AG04449 (cell line): ENCODE measurements around the gene SLC17A8.
A peak's percentile ranks its signal among the peaks of the same experiment; 100 is the strongest.
"Not testable (repeated sequence)": the region's sequence is repeated elsewhere in the genome, so short reads cannot be mapped to it uniquely, and the experiment has no call there.

Experiments used
- CTCF ChIA-PET: fragments of 350-600 bp; formaldehyde crosslinking; extraction: SDS; loops from one replicate; lab custom pipeline; 2021; ENCODE audit warnings: antibody characterized with exemption; lab: Yijun Ruan, JAX
- POLR2A ChIA-PET: fragments of 400-600, 350-600 bp; formaldehyde crosslinking; extraction: SDS; loops from one replicate; lab custom pipeline; 2020; ENCODE audit warnings: antibody characterized with exemption, inconsistent platforms; lab: Yijun Ruan, JAX
- DNase-seq: peaks from one replicate; pipeline ENCODE4 v3.0.0-alpha.2; 2010; ENCODE audit warnings: low read depth, low spot score
- H3K4me3 ChIP-seq: 2 replicates; pipeline ENCODE4 v1.5.1; 2011; ENCODE audit warnings: low read depth, mild to moderate bottlenecking, control low read depth, low read length
- TF ChIP-seq, protein P1 (sequence below): IDR thresholded peaks from one replicate; pipeline ENCODE4 v1.5.1; 2011; ENCODE audit warnings: mild to moderate bottlenecking, moderate library complexity, low read length, control low read depth, inconsistent platforms; ENCODE audit not compliant: insufficient read depth; ENCODE audit errors: missing control alignments

SLC17A8 gene

DNA sequence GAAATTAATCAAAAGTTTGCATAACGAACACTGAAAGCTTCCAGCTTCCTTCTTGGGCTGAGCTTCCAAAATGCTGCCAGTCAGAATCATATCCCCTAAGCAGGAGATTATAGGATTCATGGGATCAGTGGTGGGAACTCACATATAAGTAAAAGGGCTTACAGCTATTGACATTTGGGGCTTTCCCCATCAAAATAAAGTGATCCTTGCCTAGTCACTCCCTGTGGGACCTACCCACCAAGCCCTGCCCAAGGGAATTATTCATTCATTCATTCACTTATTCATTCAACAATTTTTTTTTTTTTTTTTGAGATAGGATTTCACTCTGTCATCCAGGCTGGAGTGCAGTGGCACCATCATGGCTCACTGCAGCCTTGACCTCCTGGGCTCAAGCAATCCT lies 69.3 kb downstream of the SLC17A8 start:
- CTCF ChIA-PET = interaction anchor here (1.8 kb wide), 1 partner anchor 20 kb away, joined by 4 read pairs; no protein-coding TSS in a partner anchor
- POLR2A ChIA-PET = no interaction called here
- TF ChIP-seq, protein P1, sequence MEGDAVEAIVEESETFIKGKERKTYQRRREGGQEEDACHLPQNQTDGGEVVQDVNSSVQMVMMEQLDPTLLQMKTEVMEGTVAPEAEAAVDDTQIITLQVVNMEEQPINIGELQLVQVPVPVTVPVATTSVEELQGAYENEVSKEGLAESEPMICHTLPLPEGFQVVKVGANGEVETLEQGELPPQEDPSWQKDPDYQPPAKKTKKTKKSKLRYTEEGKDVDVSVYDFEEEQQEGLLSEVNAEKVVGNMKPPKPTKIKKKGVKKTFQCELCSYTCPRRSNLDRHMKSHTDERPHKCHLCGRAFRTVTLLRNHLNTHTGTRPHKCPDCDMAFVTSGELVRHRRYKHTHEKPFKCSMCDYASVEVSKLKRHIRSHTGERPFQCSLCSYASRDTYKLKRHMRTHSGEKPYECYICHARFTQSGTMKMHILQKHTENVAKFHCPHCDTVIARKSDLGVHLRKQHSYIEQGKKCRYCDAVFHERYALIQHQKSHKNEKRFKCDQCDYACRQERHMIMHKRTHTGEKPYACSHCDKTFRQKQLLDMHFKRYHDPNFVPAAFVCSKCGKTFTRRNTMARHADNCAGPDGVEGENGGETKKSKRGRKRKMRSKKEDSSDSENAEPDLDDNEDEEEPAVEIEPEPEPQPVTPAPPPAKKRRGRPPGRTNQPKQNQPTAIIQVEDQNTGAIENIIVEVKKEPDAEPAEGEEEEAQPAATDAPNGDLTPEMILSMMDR = no peak
- no peak for DNase-seq
- H3K4me3 ChIP-seq = no peak overlapping the region

GRCh38 chr12:100427078-100427477 lies 70.2 kb downstream of the SLC17A8 start:
- peak; percentile 14 for DNase-seq
- no peak overlapping the region for H3K4me3 ChIP-seq
- POLR2A ChIA-PET = no interaction called here
- TF ChIP-seq, protein P1 = no peak
- CTCF ChIA-PET = interaction anchor here (1.0 to 1.8 kb wide), 2 partner anchors 21 to 23 kb away, joined by 3 to 4 read pairs; no protein-coding TSS in a partner anchor

DNA sequence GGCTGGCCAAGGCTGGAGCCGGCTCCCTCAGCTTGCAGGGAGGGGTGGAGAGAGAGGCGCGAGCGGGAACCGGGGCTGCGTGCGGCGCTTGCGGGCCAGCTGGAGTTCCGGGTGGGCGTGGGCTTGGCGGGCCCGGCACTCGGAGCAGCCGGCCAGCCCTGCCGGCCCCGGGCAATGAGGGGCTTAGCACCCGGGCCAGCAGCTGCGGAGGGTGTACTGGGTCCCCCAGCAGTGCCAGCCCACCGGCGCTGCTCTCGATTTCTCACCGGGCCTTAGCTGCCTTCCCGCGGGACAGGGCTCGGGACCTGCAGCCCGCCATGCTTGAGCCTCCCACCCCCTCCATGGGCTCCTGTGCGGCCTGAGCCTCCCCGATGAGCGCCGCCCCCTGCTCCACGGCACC lies 73.4 kb downstream of the SLC17A8 start:
- DNase-seq, POLR2A ChIA-PET, H3K4me3 ChIP-seq, CTCF ChIA-PET: not testable (repeated sequence)

DNA sequence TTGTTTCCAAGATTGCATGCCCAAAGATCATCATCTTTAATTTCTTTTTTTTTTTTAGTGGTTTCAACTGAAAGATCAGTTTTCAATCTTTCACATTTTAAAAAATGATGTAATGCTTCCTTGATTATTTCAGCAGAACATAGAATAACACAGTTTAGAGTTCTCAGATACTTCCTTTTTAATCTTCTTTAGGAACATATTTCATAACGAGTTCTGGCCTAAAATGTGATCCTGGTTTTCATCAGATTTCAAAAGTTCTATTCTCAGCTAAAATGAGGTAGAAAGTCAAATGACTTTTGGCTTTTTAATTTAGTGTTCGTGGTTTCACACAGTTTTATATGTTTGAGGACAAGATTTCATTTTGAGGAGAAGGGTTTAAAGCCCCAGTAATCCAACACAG lies 76.8 kb downstream of the SLC17A8 start:
- DNase-seq = no peak
- no peak overlapping the region for H3K4me3 ChIP-seq
- TF ChIP-seq, protein P1 = no peak
- ChIA-PET CTCF (no interaction called here), POLR2A (no interaction called here)

DNA sequence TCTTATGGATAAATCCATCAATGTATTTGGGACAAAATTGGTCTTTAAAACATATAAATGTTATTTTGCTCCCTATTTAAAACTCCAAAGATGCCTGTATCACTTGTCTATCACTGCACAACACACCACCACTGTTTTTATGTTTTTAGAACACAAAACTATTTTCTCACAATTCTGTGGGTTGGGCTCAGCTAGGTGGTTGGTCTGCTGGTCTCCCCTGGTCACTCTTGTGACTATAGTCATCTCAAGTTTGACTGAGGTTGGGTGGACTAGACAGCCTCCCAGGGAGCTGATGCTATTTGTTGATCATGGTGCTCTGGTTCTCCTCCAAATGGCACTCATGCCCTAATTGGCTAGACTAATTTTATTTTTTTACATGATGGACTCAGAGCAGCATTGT lies 77.3 kb downstream of the SLC17A8 start:
- CTCF ChIA-PET = no interaction called here
- POLR2A ChIA-PET = no interaction called here
- H3K4me3 ChIP-seq = no peak overlapping the region
- DNase-seq = no peak
- TF ChIP-seq, protein P1 = no peak

- TF ChIP-seq, protein P1 = no peak
- DNase-seq = no peak
- POLR2A ChIA-PET = no interaction called here
- CTCF ChIA-PET = no interaction called here
- H3K4me3 ChIP-seq = no peak overlapping the region
Measured at GRCh38 chr12:100435957-100436356, 79.1 kb downstream of the SLC17A8 start.
